GM10266 (cell line): ENCODE data around the gene UHRF1.

ENCODE experiments used
- DNase-seq: peaks from one replicate; pipeline ENCODE4 v3.0.0; 2012; ENCODE audit errors: extremely low spot score
- CTCF ChIP-seq: IDR thresholded peaks from 2 replicates; pipeline ENCODE4 v1.5.1; 2012; ENCODE audit warnings: mild to moderate bottlenecking, low read depth; ENCODE audit not compliant: control insufficient read depth, insufficient read depth; ENCODE audit errors: missing control alignments

Gene UHRF1

GRCh38 chr19:4906963-4907362 is 2.3 kb upstream of the UHRF1 start:
- TF ChIP-seq CTCF = no peak
- DNase-seq = no peak

GRCh38 chr19:4908360-4908759 is 941 bp upstream of the UHRF1 start:
- DNase-seq = no peak
- TF ChIP-seq CTCF = no peak

GRCh38 chr19:4908781-4909155 is 533 bp upstream of the UHRF1 start:
- no peak for TF ChIP-seq CTCF
- no peak for DNase-seq

GRCh38 chr19:4909897-4910593 is 744 bp downstream of the UHRF1 start:
- peak; percentile 99 for DNase-seq
- TF ChIP-seq CTCF = no peak

- DNase-seq = peak; percentile 51
- no peak for TF ChIP-seq CTCF
These were observed 1.4 kb downstream of the UHRF1 start for GRCh38 chr19:4910594-4911281.

- no peak for TF ChIP-seq CTCF
- DNase-seq = no peak
These were observed 2.0 kb downstream of the UHRF1 start for GRCh38 chr19:4911314-4911713.
